GM23338 (cell line): ENCODE measurements around the gene FMN1. TPM values are rescaled to one million over a fixed set of nuclear protein-coding genes. Genes with fewer than 3 reads are reported as not detected.
A peak's percentile ranks its signal among the peaks of the same experiment; 100 is the strongest.

ENCODE experiments used
- ATAC-seq: fragments of 200-7000 bp; cut with Tn5 transposase; 3 replicates; pipeline ENCODE4 v1.9.1; 2020
- DNase-seq: peaks from one replicate; pipeline ENCODE4 v3.0.0-alpha.2; 2015; ENCODE audit warnings: low spot score
- H2AFZ ChIP-seq: fragments of 200-600 bp; sonication (generic); 2 replicates; pipeline ENCODE4 v1.8.0; 2016; ENCODE audit warnings: antibody characterized with exemption, mild to moderate bottlenecking, moderate library complexity
- H3F3A ChIP-seq: fragments of 200-600 bp; sonication (generic); replicated peaks from 2 replicates; pipeline ENCODE4 v1.8.0; 2017; ENCODE audit warnings: antibody characterized with exemption, mixed run types, low read depth
- H3K27ac ChIP-seq: fragments of 200-600 bp; sonication (generic); 2 replicates; pipeline ENCODE4 v1.6.1; 2016; ENCODE audit warnings: low read depth
- H3K27me3 ChIP-seq: fragments of 200-600 bp; sonication (generic); 2 replicates; pipeline ENCODE4 v1.8.0; 2016; ENCODE audit warnings: mild to moderate bottlenecking, mixed run types, moderate library complexity; ENCODE audit not compliant: insufficient read depth
- H3K36me3 ChIP-seq: fragments of 200-600 bp; sonication (generic); 2 replicates; pipeline ENCODE4 v1.8.0; 2016; ENCODE audit warnings: mild to moderate bottlenecking; ENCODE audit not compliant: insufficient read depth
- H3K4me1 ChIP-seq: fragments of 200-600 bp; sonication (generic); 2 replicates; pipeline ENCODE4 v1.8.0; 2016; ENCODE audit warnings: mild to moderate bottlenecking, moderate library complexity; ENCODE audit not compliant: insufficient read depth
- H3K4me2 ChIP-seq: fragments of 200-600 bp; sonication (generic); 2 replicates; pipeline ENCODE4 v1.7.1; 2017; ENCODE audit warnings: mixed run types
- H3K4me3 ChIP-seq: fragments of 200-600 bp; sonication (generic); 2 replicates; pipeline ENCODE4 v1.6.1; 2016; ENCODE audit warnings: mixed run types
- H3K79me2 ChIP-seq: fragments of 200-600 bp; sonication (generic); replicated peaks from 2 replicates; pipeline ENCODE4 v1.8.0; 2017; ENCODE audit warnings: mild to moderate bottlenecking; ENCODE audit not compliant: insufficient read depth
- H3K9me2 ChIP-seq: fragments of 200-600 bp; sonication (generic); 2 replicates; pipeline ENCODE4 v1.8.0; 2017; ENCODE audit not compliant: insufficient read depth
- H4K20me1 ChIP-seq: fragments of 200-600 bp; sonication (generic); replicated peaks from 2 replicates; pipeline ENCODE4 v1.8.0; 2017; ENCODE audit warnings: mild to moderate bottlenecking; ENCODE audit not compliant: insufficient read depth
- H3K27ac Mint-ChIP-seq: 2 replicates; pipeline ENCODE4 v1.8.0; 2020; ENCODE audit warnings: inconsistent platforms, mild to moderate bottlenecking, moderate library complexity, mixed read lengths
- H3K27me3 Mint-ChIP-seq: 3 replicates; pipeline ENCODE4 v1.8.0; 2022; ENCODE audit warnings: low read depth, mild to moderate bottlenecking, moderate library complexity, mixed read lengths, inconsistent platforms; ENCODE audit not compliant: insufficient read depth, poor library complexity
- H3K36me3 Mint-ChIP-seq: 3 replicates; pipeline ENCODE4 v1.8.0; 2021; ENCODE audit warnings: low read depth, mild to moderate bottlenecking, inconsistent platforms, moderate library complexity, mixed read lengths
- H3K4me1 Mint-ChIP-seq: 3 replicates; pipeline ENCODE4 v1.8.0; 2020; ENCODE audit warnings: mild to moderate bottlenecking, inconsistent platforms, mixed read lengths
- H3K4me3 Mint-ChIP-seq: 3 replicates; pipeline ENCODE4 v1.8.0; 2021; ENCODE audit warnings: moderate library complexity, mild to moderate bottlenecking, inconsistent platforms, mixed read lengths
- H3K9me3 Mint-ChIP-seq: 3 replicates; pipeline ENCODE4 v1.8.0; 2020; ENCODE audit warnings: moderate library complexity, mild to moderate bottlenecking, inconsistent platforms, mixed read lengths
- CREB1 ChIP-seq: fragments of 250-450 bp; sonication (Bioruptor Pico); IDR thresholded peaks from 2 replicates; pipeline ENCODE4 v1.5.0; 2020; ENCODE audit warnings: low read depth, mild to moderate bottlenecking, moderate library complexity
- CTCF ChIP-seq, 2 experiments: fragments of 200-600 bp in 1 of 2; sonication (generic) in 1 of 2; conservative IDR thresholded peaks; 2 replicates each; pipeline versions ENCODE4 v1.5.1 to v1.6.1; 2016 to 2017; ENCODE audit warnings: antibody characterized with exemption in 2 of 2, low read depth in 2 of 2, mild to moderate bottlenecking in 2 of 2, moderate library complexity in 1 of 2
- EZH2 ChIP-seq: fragments of 200-600 bp; sonication (generic); IDR thresholded peaks from one replicate; pipeline ENCODE4 v1.8.0; 2017; ENCODE audit warnings: antibody characterized with exemption, mild to moderate bottlenecking, low read depth; ENCODE audit not compliant: unreplicated experiment
- EZH2phosphoT487 ChIP-seq: fragments of 200-600 bp; sonication (generic); IDR thresholded peaks from one replicate; pipeline ENCODE4 v1.8.1; 2018; ENCODE audit warnings: antibody characterized with exemption; ENCODE audit not compliant: unreplicated experiment
- NANOG ChIP-seq: IDR thresholded peaks from 2 replicates; pipeline ENCODE4 v1.6.1; 2016; ENCODE audit warnings: antibody characterized with exemption, borderline replicate concordance
- POLR2AphosphoS5 ChIP-seq: IDR thresholded peaks from 2 replicates; pipeline ENCODE4 v1.6.1; 2016; ENCODE audit warnings: antibody characterized with exemption, low read depth
- REST ChIP-seq: IDR thresholded peaks from one replicate; pipeline ENCODE4 v1.6.1; 2018; ENCODE audit warnings: antibody characterized with exemption; ENCODE audit not compliant: unreplicated experiment
- STAT1 ChIP-seq: IDR thresholded peaks from one replicate; pipeline ENCODE4 v1.6.1; 2016; ENCODE audit warnings: antibody characterized with exemption; ENCODE audit not compliant: unreplicated experiment
- ZNF114 ChIP-seq: fragments of 250-450 bp; sonication (Bioruptor Pico); IDR thresholded peaks from 2 replicates; pipeline ENCODE4 v1.5.0; 2020; ENCODE audit warnings: mild to moderate bottlenecking, moderate library complexity
- ZNF331 ChIP-seq: fragments of 250-450 bp; sonication (Bioruptor Pico); IDR thresholded peaks from 2 replicates; pipeline ENCODE4 v1.5.0; 2020; ENCODE audit warnings: low read depth, mild to moderate bottlenecking, moderate library complexity
- polyA plus RNA-seq: library from polyadenylated mRNA; unstranded; fragments of >200 nt; fragmentation: Nextera tagmentation; extraction: Ambion mirVana; gene quantifications from 2 replicates; pipeline ENCODE4 v1.2.1, GENCODE V29; 2016
- total RNA-seq: library from RNA; depleted of rRNA; stranded (reverse); fragments of >200 nt; shearing (Covaris generic); gene quantifications from 2 replicates; pipeline ENCODE4 v1.2.3, GENCODE V29; 2014

Gene FMN1
- total and polyA plus RNA-seq, 2 experiments from 2014 or later, result 1.2 to 1.6 TPM

GRCh38 chr15:33201491-33202231, 7.1 kb upstream of the FMN1 start (continued):
- TF ChIP-seq EZH2phosphoT487 (no peak), ZNF114 (CRISPR knock-in tag) (no peak)

GRCh38 chr15:33200903-33201302, 6.4 kb upstream of the FMN1 start:
- H3K9me2 ChIP-seq, result no peaks in the 10 kb centered on the region
- H3K36me3 ChIP-seq, result no peaks in the 10 kb centered on the region
- Mint-ChIP-seq H3K27me3 (peaks cover 7% of the 10 kb centered on the region), H3K4me1 (peaks cover 27% of the 10 kb centered on the region), H3K4me3 (no peak overlapping the region), H3K27ac (peak overlapping the region; percentile 93), H3K9me3 (no peaks in the 10 kb centered on the region), H3K36me3 (no peaks in the 10 kb centered on the region)
- DNase-seq (no peak), ATAC-seq (no peak)
- peak overlapping the region; percentile 1; the same call in 1 of the 2 replicates for H3K4me2 ChIP-seq
- no peaks in the 10 kb centered on the region for H3K27me3 ChIP-seq
- no peaks in the 10 kb centered on the region for H3F3A ChIP-seq
- H4K20me1 ChIP-seq, result no peaks in the 10 kb centered on the region
- H3K27ac ChIP-seq, result no peak overlapping the region
- H3K4me1 ChIP-seq, result peaks cover 14% of the 10 kb centered on the region; the same call in 1 of the 2 replicates
- H3K79me2 ChIP-seq, result no peaks in the 10 kb centered on the region
- H2AFZ ChIP-seq, result peak overlapping the region; percentile 2; the same call in 1 of the 2 replicates
- no peak for TF ChIP-seq ZNF114 (CRISPR knock-in tag)
- no peak overlapping the region for H3K4me3 ChIP-seq

- H3K36me3 ChIP-seq, result no peaks in the 10 kb centered on the region
- no peak overlapping the region for H3K4me2 ChIP-seq
- peak overlapping the region; percentile 93 for H3K27ac Mint-ChIP-seq
- ATAC-seq, result no peak
- H4K20me1 ChIP-seq, result no peaks in the 10 kb centered on the region
- DNase-seq, result no peak
- no peaks in the 10 kb centered on the region for H3K36me3 Mint-ChIP-seq
- H3K4me3 Mint-ChIP-seq, result no peak overlapping the region
- H3K27me3 ChIP-seq, result no peaks in the 10 kb centered on the region
- H3K9me2 ChIP-seq, result no peaks in the 10 kb centered on the region
- no peak overlapping the region for H3K4me3 ChIP-seq
- H3K27me3 Mint-ChIP-seq, result peaks cover 7% of the 10 kb centered on the region
- no peaks in the 10 kb centered on the region for H3K9me3 Mint-ChIP-seq
- peaks cover 28% of the 10 kb centered on the region for H3K4me1 Mint-ChIP-seq
- H3K79me2 ChIP-seq, result no peaks in the 10 kb centered on the region
- no peak overlapping the region for H3K27ac ChIP-seq
- H3K4me1 ChIP-seq, result peaks cover 14% of the 10 kb centered on the region; the same call in 1 of the 2 replicates
- no peaks in the 10 kb centered on the region for H3F3A ChIP-seq
- H2AFZ ChIP-seq, result peak overlapping the region; percentile 14; the same call in 1 of the 2 replicates
- TF ChIP-seq CTCF (conservative IDR thresholded peaks at IDR 0.05; ENCODE audit: low read depth in 2 of 2) (no peak), REST (no peak), EZH2 (no peak), NANOG (no peak), ZNF331 (CRISPR knock-in tag) (no peak), STAT1 (no peak), ZNF114 (CRISPR knock-in tag) (no peak), POLR2AphosphoS5 (no peak), CREB1 (CRISPR knock-in tag) (no peak), EZH2phosphoT487 (no peak)
Measured at GRCh38 chr15:33200444-33200843, 5.9 kb upstream of the FMN1 start.
